GM23248 (cell line): Measurements from ENCODE around the gene HES2. TPM values are rescaled to one million over a fixed set of nuclear protein-coding genes. Genes with fewer than 3 reads are reported as not detected.

ENCODE experiments used
- DNase-seq: peaks from one replicate; pipeline ENCODE4 v3.0.0-alpha.2; 2015
- H2AFZ ChIP-seq: fragments of 200-600 bp; sonication (generic); 2 replicates; pipeline ENCODE4 v1.6.1; 2016; ENCODE audit warnings: antibody characterized with exemption
- H3F3A ChIP-seq: fragments of 200-600 bp; sonication (generic); 2 replicates; pipeline ENCODE4 v1.6.1; 2016; ENCODE audit warnings: mild to moderate bottlenecking, antibody characterized with exemption, mixed run types; ENCODE audit not compliant: insufficient read depth
- H3K27ac ChIP-seq: fragments of 200-600 bp; sonication (generic); 2 replicates; pipeline ENCODE4 v1.5.1; 2016; ENCODE audit warnings: mild to moderate bottlenecking
- H3K27me3 ChIP-seq: fragments of 200-600 bp; sonication (generic); replicated peaks from 2 replicates; pipeline ENCODE4 v1.6.1; 2016; ENCODE audit warnings: mild to moderate bottlenecking; ENCODE audit not compliant: insufficient read depth
- H3K36me3 ChIP-seq: fragments of 200-600 bp; sonication (generic); 2 replicates; pipeline ENCODE4 v1.6.1; 2016; ENCODE audit warnings: low read depth, mild to moderate bottlenecking
- H3K4me1 ChIP-seq: fragments of 200-600 bp; sonication (generic); 2 replicates; pipeline ENCODE4 v1.6.1; 2016; ENCODE audit warnings: mild to moderate bottlenecking; ENCODE audit not compliant: insufficient read depth
- H3K4me2 ChIP-seq: fragments of 200-600 bp; sonication (generic); one replicate; pipeline ENCODE4 v1.6.1; 2016; ENCODE audit warnings: mild to moderate bottlenecking; ENCODE audit not compliant: unreplicated experiment
- H3K4me3 ChIP-seq: fragments of 200-600 bp; sonication (generic); 2 replicates; pipeline ENCODE4 v1.5.1; 2016; ENCODE audit warnings: mild to moderate bottlenecking
- H3K79me2 ChIP-seq: fragments of 200-600 bp; sonication (generic); 2 replicates; pipeline ENCODE4 v1.6.1; 2016; ENCODE audit warnings: mild to moderate bottlenecking; ENCODE audit not compliant: insufficient read depth
- H3K9ac ChIP-seq: fragments of 200-600 bp; sonication (generic); 2 replicates; pipeline ENCODE4 v1.6.1; 2016; ENCODE audit warnings: mild to moderate bottlenecking
- H3K9me2 ChIP-seq: fragments of 200-600 bp; sonication (generic); 2 replicates; pipeline ENCODE4 v1.6.1; 2016; ENCODE audit warnings: mixed run types, mild to moderate bottlenecking, moderate library complexity; ENCODE audit not compliant: insufficient read depth
- H3K9me3 ChIP-seq: fragments of 200-600 bp; sonication (generic); one replicate; pipeline ENCODE4 v1.6.1; 2017; ENCODE audit warnings: low read depth
- H4K20me1 ChIP-seq: fragments of 200-600 bp; sonication (generic); 2 replicates; pipeline ENCODE4 v1.6.0; 2016; ENCODE audit not compliant: insufficient read depth
- EZH2 ChIP-seq: fragments of 200-600 bp; sonication (generic); IDR thresholded peaks from 2 replicates; pipeline ENCODE4 v1.6.1; 2018; ENCODE audit warnings: antibody characterized with exemption, mild to moderate bottlenecking; ENCODE audit not compliant: insufficient read depth, poor library complexity, severe bottlenecking
- EZH2phosphoT487 ChIP-seq: fragments of 200-600 bp; sonication (generic); IDR thresholded peaks from 2 replicates; pipeline ENCODE4 v1.6.1; 2018; ENCODE audit warnings: antibody characterized with exemption, moderate library complexity, mild to moderate bottlenecking, low read depth; ENCODE audit not compliant: insufficient read depth
- WGBS, 2 experiments: methylation state at CpG; one replicate each; pipeline ENCODE4 v1.1.6; 2015 to 2017; ENCODE audit warnings: low lambda C conversion rate in 2 of 2, low coverage in 1 of 2; ENCODE audit errors: missing lambda C conversion rate in 2 of 2; 5-methylcytosine and 5-hydroxymethylcytosine counted together
- in situ Hi-C: fragments of 300-500 bp; cut with MboI; formaldehyde crosslinking; loops from 2 replicates; pipeline ENCODE4 v1.15.0; 2020
- polyA plus RNA-seq: library from polyadenylated mRNA; unstranded; fragments of >200 nt; fragmentation: Nextera tagmentation; extraction: Ambion mirVana; gene quantifications from 2 replicates; pipeline ENCODE4 v1.2.1, GENCODE V29; 2016
- total RNA-seq: library from RNA; depleted of rRNA; stranded (reverse); fragments of >200 nt; shearing (Covaris generic); gene quantifications from 2 replicates; pipeline ENCODE4 v1.2.3, GENCODE V29; 2014

Gene HES2
- total and polyA plus RNA-seq, 2 experiments from 2014 or later, result not detected

DNA sequence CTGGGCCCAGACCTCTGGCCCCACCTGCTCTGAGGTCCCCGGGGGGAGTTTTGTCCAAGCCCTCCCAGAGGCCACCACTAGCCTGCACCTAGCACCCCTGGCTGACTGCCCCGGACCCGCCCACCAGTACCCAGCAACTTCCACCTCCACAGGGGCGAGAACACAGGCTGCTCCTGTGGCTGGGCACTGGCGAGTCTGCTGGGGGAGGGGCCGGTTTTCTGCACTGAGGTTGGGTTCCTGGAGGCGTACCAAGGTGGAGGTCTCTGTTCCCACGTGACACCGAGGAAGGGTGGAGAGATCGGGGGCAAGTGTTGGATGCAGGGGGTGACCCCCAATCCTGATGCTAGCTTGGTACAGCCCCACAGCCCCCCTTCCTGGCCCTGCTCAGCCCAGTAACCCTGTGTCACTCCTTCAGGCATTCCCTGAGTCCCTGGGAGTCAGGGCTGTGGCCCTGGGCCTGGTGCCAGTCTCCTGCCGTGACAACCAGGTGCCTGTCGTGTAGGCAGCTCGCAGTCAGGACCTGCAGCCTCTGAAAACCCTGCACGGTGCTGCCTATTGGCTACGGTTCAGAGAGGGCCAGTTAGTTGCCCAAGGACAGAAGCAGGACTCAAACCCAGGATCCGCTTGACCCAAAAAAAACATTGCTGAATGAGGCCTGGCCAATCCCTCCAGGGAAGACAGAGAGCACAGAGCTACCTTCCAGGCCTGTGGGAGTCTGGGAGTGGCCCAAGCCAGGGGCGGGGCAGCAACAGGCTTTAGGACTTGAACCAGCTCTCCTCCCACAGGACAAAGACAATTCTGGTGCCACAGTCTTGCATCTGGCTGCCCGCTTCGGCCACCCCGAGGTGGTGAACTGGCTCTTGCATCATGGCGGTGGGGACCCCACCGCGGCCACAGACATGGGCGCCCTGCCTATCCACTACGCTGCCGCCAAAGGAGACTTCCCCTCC, 8.0 kb upstream of the HES2 start:
- no peak overlapping the region for H2AFZ ChIP-seq
- H4K20me1 ChIP-seq, result no peaks in the 10 kb centered on the region
- no peaks in the 10 kb centered on the region for H3K79me2 ChIP-seq
- H3K36me3 ChIP-seq, result no peaks in the 10 kb centered on the region
- no peak overlapping the region for H3K4me2 ChIP-seq
- DNase-seq, result no peak
- peaks cover 7% of the 10 kb centered on the region for H3K4me1 ChIP-seq
- TF ChIP-seq EZH2 (no peak), EZH2phosphoT487 (no peak)
- no peak overlapping the region for H3K4me3 ChIP-seq
- H3K27ac ChIP-seq, result no peak overlapping the region
- no peaks in the 10 kb centered on the region for H3K9me3 ChIP-seq
- peaks cover 41% of the 10 kb centered on the region for H3K27me3 ChIP-seq
- 0 out of 2 replicates have a peak, but pooled peaks cover 3% of the 10 kb centered on the region for H3F3A ChIP-seq
- in situ Hi-C loops, result no loop called here
- no peak overlapping the region for H3K9ac ChIP-seq
- H3K9me2 ChIP-seq, result no peaks in the 10 kb centered on the region
- WGBS, 2 experiments, result 58 to 61% methylated on average over 25 to 26 of the region's 26 CpGs

DNA sequence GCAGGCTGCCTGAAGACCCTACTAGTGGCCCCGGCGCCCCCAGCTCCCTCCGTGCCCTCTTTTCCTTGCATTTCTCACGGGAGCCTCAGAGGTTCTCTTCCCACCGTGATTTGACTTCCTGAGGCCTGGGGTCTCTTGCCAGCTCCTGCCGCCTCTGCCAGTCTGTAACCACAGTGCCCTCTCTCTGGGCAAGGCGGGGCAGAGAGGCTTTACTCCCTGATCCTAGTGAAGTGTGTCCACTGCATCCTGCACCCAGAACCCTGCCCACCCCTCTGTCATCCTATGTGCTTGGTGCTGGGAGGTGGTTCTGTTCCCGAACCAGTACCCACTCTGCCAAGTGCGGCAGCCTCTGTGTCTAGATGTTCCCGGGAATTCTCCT, 7.2 kb upstream of the HES2 start:
- H3K4me3 ChIP-seq, result no peak overlapping the region
- H3K27me3 ChIP-seq, result peaks cover 41% of the 10 kb centered on the region
- H3K9me3 ChIP-seq, result no peaks in the 10 kb centered on the region
- no peaks in the 10 kb centered on the region for H3K9me2 ChIP-seq
- no peak overlapping the region for H2AFZ ChIP-seq
- H3K36me3 ChIP-seq, result no peaks in the 10 kb centered on the region
- H3K79me2 ChIP-seq, result no peaks in the 10 kb centered on the region
- DNase-seq, result no peak
- TF ChIP-seq EZH2phosphoT487 (no peak), EZH2 (no peak)
- H3K27ac ChIP-seq, result no peak overlapping the region
- WGBS, 2 experiments, result 71 to 83% methylated on average over 8 to 10 of the region's 10 CpGs
- peaks cover 7% of the 10 kb centered on the region for H3K4me1 ChIP-seq
- H3K9ac ChIP-seq, result no peak overlapping the region
- in situ Hi-C loops, result no loop called here
- 0 out of 2 replicates have a peak, but pooled peaks cover 3% of the 10 kb centered on the region for H3F3A ChIP-seq
- H4K20me1 ChIP-seq, result no peaks in the 10 kb centered on the region
- no peak overlapping the region for H3K4me2 ChIP-seq

DNA sequence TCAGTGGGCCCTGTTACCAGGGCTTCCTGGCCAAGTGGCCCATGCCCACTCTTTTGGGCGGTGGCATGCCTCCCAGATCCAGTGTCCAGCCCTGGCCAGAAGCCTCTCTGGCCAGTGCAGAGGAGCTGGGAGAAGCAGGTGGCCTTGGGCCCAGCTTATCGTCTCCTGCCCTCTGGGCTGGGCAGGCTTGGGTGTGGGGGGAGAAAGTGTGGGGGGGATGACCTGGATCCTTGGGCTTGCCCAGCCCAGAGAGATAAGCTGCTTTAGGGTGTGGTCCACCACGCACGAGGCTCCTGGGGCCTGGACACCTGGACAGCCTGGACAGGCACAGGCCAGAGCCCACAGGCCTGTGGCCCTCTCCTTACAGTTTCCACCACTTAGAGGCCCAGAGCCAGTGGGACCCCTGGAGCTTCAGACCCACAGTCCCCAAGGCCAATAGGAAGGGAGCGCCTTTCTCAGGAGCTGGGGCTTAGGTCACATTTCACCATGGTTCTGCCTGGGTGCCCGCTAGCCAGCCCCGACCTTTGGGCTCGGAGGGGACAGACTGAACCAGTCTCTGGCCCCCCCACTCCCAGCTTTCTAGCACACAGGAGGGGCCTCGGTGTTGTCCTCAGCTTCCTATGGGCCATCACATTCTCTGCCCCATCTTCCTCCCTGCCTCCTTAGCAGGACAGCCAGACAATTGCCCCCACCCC, 6.7 kb upstream of the HES2 start:
- Histone ChIP-seq H3F3A (0 out of 2 replicates have a peak, but pooled peaks cover 3% of the 10 kb centered on the region), H3K9me2 (no peaks in the 10 kb centered on the region), H4K20me1 (no peaks in the 10 kb centered on the region), H3K27me3 (peaks cover 44% of the 10 kb centered on the region), H3K79me2 (no peaks in the 10 kb centered on the region), H3K4me2 (no peak overlapping the region), H3K4me3 (no peak overlapping the region), H3K4me1 (peaks cover 7% of the 10 kb centered on the region), H3K9me3 (no peaks in the 10 kb centered on the region), H2AFZ (no peak overlapping the region), H3K36me3 (no peaks in the 10 kb centered on the region), H3K9ac (no peak overlapping the region), H3K27ac (no peak overlapping the region)
- in situ Hi-C loops, result no loop called here
- no peak for TF ChIP-seq EZH2
- no peak for TF ChIP-seq EZH2phosphoT487
- WGBS, 2 experiments, result 81 to 91% methylated on average over 9 of the region's 9 CpGs
- DNase-seq, result no peak

DNA sequence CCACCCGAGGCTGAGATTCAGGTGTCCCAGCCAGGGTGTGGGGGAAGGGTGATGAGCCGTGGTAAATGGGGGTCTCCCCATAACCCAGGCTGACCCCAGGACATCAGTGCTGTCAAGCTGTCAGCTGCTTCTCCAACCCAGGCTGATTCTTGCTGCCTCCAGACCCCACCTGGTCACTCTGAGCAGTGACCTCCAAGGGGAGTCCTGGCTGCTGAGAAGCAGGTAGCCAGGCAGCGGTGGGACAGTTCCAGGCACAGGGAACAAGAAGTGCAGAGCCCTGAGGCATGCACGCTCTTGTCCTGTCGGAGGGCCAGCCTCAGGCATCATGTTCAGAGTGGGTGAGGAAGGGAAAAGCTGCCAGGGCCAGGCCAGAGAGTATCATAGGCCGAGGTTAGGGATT, 5.9 kb upstream of the HES2 start:
- H3K9me2 ChIP-seq, result no peaks in the 10 kb centered on the region
- DNase-seq, result no peak
- no peak overlapping the region for H3K4me3 ChIP-seq
- peaks cover 46% of the 10 kb centered on the region for H3K27me3 ChIP-seq
- H3K27ac ChIP-seq, result no peak overlapping the region
- in situ Hi-C loops, result no loop called here
- H3K79me2 ChIP-seq, result no peaks in the 10 kb centered on the region
- WGBS, 2 experiments, result 65 to 66% methylated on average over 6 of the region's 6 CpGs
- H4K20me1 ChIP-seq, result no peaks in the 10 kb centered on the region
- no peak for TF ChIP-seq EZH2phosphoT487
- TF ChIP-seq EZH2, result no peak
- peaks cover 7% of the 10 kb centered on the region for H3K4me1 ChIP-seq
- no peaks in the 10 kb centered on the region for H3K36me3 ChIP-seq
- H3F3A ChIP-seq, result 0 out of 2 replicates have a peak, but pooled peaks cover 3% of the 10 kb centered on the region
- no peak overlapping the region for H3K9ac ChIP-seq
- no peak overlapping the region for H2AFZ ChIP-seq
- H3K4me2 ChIP-seq, result no peak overlapping the region
- no peaks in the 10 kb centered on the region for H3K9me3 ChIP-seq
